ENCODE measurements around the gene LRRC53. TPM values are rescaled to one million over a fixed set of nuclear protein-coding genes. Genes with fewer than 3 reads are reported as not detected.

LRRC53 gene
- total RNA-seq, 1 donor from 2014 or later: not detected

- Mint-ChIP-seq H3K27ac (ENCODE audit: unreplicated experiment) (no peak overlapping the region), H3K4me1 (ENCODE audit: unreplicated experiment) (no peaks in the 10 kb centered on the region), H3K36me3 (ENCODE audit: unreplicated experiment) (no peaks in the 10 kb centered on the region), H3K27me3 (ENCODE audit: unreplicated experiment) (peaks cover 9% of the 10 kb centered on the region), H3K4me3 (ENCODE audit: unreplicated experiment) (no peak overlapping the region), H3K9me3 (ENCODE audit: unreplicated experiment) (no peaks in the 10 kb centered on the region)
- DNase-seq (ENCODE audit: extremely low spot score, unreplicated experiment): no peak
- no peak for TF ChIP-seq CTCF (IDR thresholded peaks at IDR 0.05)
These were observed 32.3 kb downstream of the LRRC53 start for GRCh38 chr1:74480068-74480467.

GRCh38 chr1:74478979-74479378 lies 33.4 kb downstream of the LRRC53 start:
- Mint-ChIP-seq H3K4me1 (ENCODE audit: unreplicated experiment) (no peaks in the 10 kb centered on the region), H3K27me3 (ENCODE audit: unreplicated experiment) (peaks cover 7% of the 10 kb centered on the region), H3K4me3 (ENCODE audit: unreplicated experiment) (no peak overlapping the region), H3K9me3 (ENCODE audit: unreplicated experiment) (no peaks in the 10 kb centered on the region), H3K36me3 (ENCODE audit: unreplicated experiment) (no peaks in the 10 kb centered on the region), H3K27ac (ENCODE audit: unreplicated experiment) (no peak overlapping the region)
- DNase-seq (ENCODE audit: extremely low spot score, unreplicated experiment): no peak
- TF ChIP-seq CTCF (IDR thresholded peaks at IDR 0.05): no peak

- Mint-ChIP-seq H3K4me1 (ENCODE audit: unreplicated experiment) (no peaks in the 10 kb centered on the region), H3K36me3 (ENCODE audit: unreplicated experiment) (no peaks in the 10 kb centered on the region), H3K27ac (ENCODE audit: unreplicated experiment) (no peak overlapping the region), H3K9me3 (ENCODE audit: unreplicated experiment) (no peaks in the 10 kb centered on the region), H3K4me3 (ENCODE audit: unreplicated experiment) (no peak overlapping the region), H3K27me3 (ENCODE audit: unreplicated experiment) (peaks cover 18% of the 10 kb centered on the region)
- no peak for TF ChIP-seq CTCF (IDR thresholded peaks at IDR 0.05)
- DNase-seq (ENCODE audit: extremely low spot score, unreplicated experiment): no peak
These were observed 37.8 kb downstream of the LRRC53 start for GRCh38 chr1:74474585-74474984.

- TF ChIP-seq CTCF (IDR thresholded peaks at IDR 0.05): no peak
- no peak overlapping the region for H3K27ac Mint-ChIP-seq (ENCODE audit: unreplicated experiment)
- no peaks in the 10 kb centered on the region for H3K4me1 Mint-ChIP-seq (ENCODE audit: unreplicated experiment)
- no peak overlapping the region for H3K4me3 Mint-ChIP-seq (ENCODE audit: unreplicated experiment)
- no peaks in the 10 kb centered on the region for H3K36me3 Mint-ChIP-seq (ENCODE audit: unreplicated experiment)
- H3K9me3 Mint-ChIP-seq (ENCODE audit: unreplicated experiment): no peaks in the 10 kb centered on the region
- no peak for DNase-seq (ENCODE audit: extremely low spot score, unreplicated experiment)
- peaks cover 21% of the 10 kb centered on the region for H3K27me3 Mint-ChIP-seq (ENCODE audit: unreplicated experiment)
These were observed 40.9 kb downstream of the LRRC53 start for GRCh38 chr1:74471470-74471869.

GRCh38 chr1:74470936-74471335 lies 41.5 kb downstream of the LRRC53 start:
- Mint-ChIP-seq H3K4me3 (ENCODE audit: unreplicated experiment) (no peak overlapping the region), H3K27me3 (ENCODE audit: unreplicated experiment) (peaks cover 20% of the 10 kb centered on the region), H3K27ac (ENCODE audit: unreplicated experiment) (no peak overlapping the region), H3K4me1 (ENCODE audit: unreplicated experiment) (no peaks in the 10 kb centered on the region), H3K36me3 (ENCODE audit: unreplicated experiment) (no peaks in the 10 kb centered on the region), H3K9me3 (ENCODE audit: unreplicated experiment) (no peaks in the 10 kb centered on the region)
- TF ChIP-seq CTCF (IDR thresholded peaks at IDR 0.05): no peak
- DNase-seq (ENCODE audit: extremely low spot score, unreplicated experiment): no peak

Measured in osteocyte (in vitro differentiated cells).